Measurements from ENCODE around the gene CDKL1. TPM values are rescaled to one million over a fixed set of nuclear protein-coding genes. Genes with fewer than 3 reads are reported as not detected.

Gene CDKL1
- total RNA-seq, 1 experiment from 2014 or later, result 2.4 TPM

DNA sequence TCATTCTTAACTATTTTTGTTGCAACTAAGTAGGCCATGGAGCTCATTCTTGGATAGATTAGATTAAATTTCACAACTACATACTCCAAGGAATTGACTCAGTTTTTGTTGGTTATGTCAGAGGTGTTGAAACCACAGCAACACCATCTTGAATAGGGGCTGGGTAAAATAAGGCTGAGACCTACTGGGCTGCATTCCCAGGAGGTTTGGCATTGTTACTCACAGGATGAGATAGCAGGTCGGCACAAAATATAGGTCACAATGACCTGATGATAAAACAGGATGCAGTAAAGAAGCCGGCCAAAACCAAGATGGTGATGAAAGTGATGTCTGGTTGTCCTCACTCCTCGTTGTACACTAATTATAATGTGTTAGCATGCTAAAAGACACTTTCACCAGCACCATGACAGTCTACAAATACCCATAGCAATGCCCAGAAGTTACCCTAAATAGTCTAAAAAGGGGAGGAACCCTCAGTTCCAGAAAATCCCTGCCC lies 63.6 kb downstream of the CDKL1 start:
- Histone ChIP-seq H3K9me2 (ENCODE audit: insufficient read depth) (no peaks in the 10 kb centered on the region), H3K36me3 (ENCODE audit: low read depth) (no peaks in the 10 kb centered on the region), H3K4me1 (replicated peaks; ENCODE audit: insufficient read depth) (peaks cover 19% of the 10 kb centered on the region), H3K79me2 (ENCODE audit: low read depth) (no peaks in the 10 kb centered on the region), H3K27ac (peak overlapping the region; percentile 62), H3F3A (ENCODE audit: insufficient read depth, low read depth) (peaks cover 12% of the 10 kb centered on the region; the same call in 1 of the 2 replicates), H3K27me3 (ENCODE audit: insufficient read depth, low read depth) (no peaks in the 10 kb centered on the region), H3K9me3 (ENCODE audit: insufficient read depth, low read depth) (no peaks in the 10 kb centered on the region), H3K4me2 (0 out of 2 replicates have a peak overlapping the region, but pooled peaks have one; percentile 43), H3K4me3 (no peak overlapping the region), H4K20me1 (ENCODE audit: insufficient read depth) (no peaks in the 10 kb centered on the region), H2AFZ (no peak overlapping the region)
- intact Hi-C loops (cut with micrococcal nuclease; ENCODE audit: unreplicated experiment), result no loop called here
- BruUV-seq (replicated peaks), result no TSS peak
- DNase-seq, result peak; percentile 21 to 95
- ChIA-PET CTCF (interaction anchor here (0.6 kb wide), 1 partner anchor 215 kb away, joined by 3 read pairs; no protein-coding TSS in a partner anchor), POLR2A (ENCODE audit: unreplicated experiment) (no interaction called here)
- TF ChIP-seq EZH2 (IDR thresholded peaks at IDR 0.05; ENCODE audit: low read depth), result no peak
- TF ChIP-seq, protein P1, sequence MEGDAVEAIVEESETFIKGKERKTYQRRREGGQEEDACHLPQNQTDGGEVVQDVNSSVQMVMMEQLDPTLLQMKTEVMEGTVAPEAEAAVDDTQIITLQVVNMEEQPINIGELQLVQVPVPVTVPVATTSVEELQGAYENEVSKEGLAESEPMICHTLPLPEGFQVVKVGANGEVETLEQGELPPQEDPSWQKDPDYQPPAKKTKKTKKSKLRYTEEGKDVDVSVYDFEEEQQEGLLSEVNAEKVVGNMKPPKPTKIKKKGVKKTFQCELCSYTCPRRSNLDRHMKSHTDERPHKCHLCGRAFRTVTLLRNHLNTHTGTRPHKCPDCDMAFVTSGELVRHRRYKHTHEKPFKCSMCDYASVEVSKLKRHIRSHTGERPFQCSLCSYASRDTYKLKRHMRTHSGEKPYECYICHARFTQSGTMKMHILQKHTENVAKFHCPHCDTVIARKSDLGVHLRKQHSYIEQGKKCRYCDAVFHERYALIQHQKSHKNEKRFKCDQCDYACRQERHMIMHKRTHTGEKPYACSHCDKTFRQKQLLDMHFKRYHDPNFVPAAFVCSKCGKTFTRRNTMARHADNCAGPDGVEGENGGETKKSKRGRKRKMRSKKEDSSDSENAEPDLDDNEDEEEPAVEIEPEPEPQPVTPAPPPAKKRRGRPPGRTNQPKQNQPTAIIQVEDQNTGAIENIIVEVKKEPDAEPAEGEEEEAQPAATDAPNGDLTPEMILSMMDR (conservative IDR thresholded peaks at IDR 0.05), result no peak

DNA sequence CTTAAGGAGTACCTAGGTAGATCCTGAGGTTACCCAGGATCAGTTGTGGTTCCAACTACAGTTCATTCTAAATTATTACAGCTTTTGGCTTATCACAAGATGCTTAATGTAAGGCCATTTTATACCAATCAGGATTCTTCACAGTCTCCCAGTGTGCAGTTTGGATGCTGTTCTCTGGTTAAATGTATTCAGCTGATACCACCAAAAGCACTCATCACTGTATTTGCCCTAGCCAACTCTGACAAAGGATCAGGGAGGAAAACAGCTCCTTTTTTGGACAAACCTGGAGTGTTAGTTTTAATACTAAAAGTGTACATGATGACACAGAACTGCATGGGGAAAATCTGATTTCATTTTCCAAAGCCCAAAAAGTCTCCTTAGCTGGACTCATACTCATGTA lies 65.1 kb downstream of the CDKL1 start:
- Histone ChIP-seq H3K4me1 (replicated peaks; ENCODE audit: insufficient read depth) (peaks cover 19% of the 10 kb centered on the region), H3K9me2 (ENCODE audit: insufficient read depth) (no peaks in the 10 kb centered on the region), H3K27me3 (ENCODE audit: insufficient read depth, low read depth) (no peaks in the 10 kb centered on the region), H3F3A (ENCODE audit: insufficient read depth, low read depth) (peaks cover 12% of the 10 kb centered on the region; the same call in 1 of the 2 replicates), H4K20me1 (ENCODE audit: insufficient read depth) (no peaks in the 10 kb centered on the region), H3K9me3 (ENCODE audit: insufficient read depth, low read depth) (no peaks in the 10 kb centered on the region), H3K79me2 (ENCODE audit: low read depth) (no peaks in the 10 kb centered on the region), H2AFZ (no peak overlapping the region), H3K4me3 (no peak overlapping the region), H3K36me3 (ENCODE audit: low read depth) (no peaks in the 10 kb centered on the region), H3K4me2 (no peak overlapping the region), H3K27ac (no peak overlapping the region)
- ChIA-PET CTCF (interaction anchor here (0.5 kb wide), 1 partner anchor 444 kb away, joined by 3 read pairs; no protein-coding TSS in a partner anchor), POLR2A (ENCODE audit: unreplicated experiment) (no interaction called here)
- no TSS peak for BruUV-seq (replicated peaks)
- intact Hi-C loops (cut with micrococcal nuclease; ENCODE audit: unreplicated experiment), result no loop called here
- DNase-seq, result no peak
- no peak for TF ChIP-seq EZH2 (IDR thresholded peaks at IDR 0.05; ENCODE audit: low read depth)
- TF ChIP-seq, protein P1 (conservative IDR thresholded peaks at IDR 0.05), result no peak

DNA sequence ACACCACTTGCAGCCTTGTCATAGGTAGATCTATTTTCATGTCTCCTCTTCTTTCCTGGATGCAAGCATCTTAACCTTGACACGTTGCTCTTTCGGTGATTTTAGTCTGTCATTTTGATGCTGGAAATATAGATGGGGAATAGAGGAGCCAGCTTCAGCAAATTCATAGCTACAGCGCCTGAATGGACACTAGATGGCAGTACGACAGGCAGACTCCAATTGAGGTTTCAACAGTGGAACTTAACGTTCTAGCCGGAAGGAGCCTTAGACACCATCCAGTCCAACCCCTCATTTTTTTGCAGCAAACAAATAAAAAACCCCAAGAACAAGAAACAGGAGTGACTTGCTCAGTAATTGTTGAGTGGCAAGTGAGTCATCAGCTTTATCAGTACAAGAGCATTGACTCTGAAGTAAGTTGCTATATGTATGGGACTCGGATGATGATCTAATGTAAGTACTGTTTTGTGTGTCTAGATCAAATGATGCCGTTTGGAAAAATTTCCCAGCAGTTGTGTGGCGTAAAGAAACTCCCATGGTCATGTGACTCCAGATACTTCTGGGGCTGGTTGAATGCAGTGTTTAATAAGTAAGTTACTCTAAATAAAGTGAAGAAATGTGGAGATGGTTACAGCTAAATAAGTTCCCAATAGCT lies 75.5 kb downstream of the CDKL1 start:
- peak overlapping the region; percentile 22 for H3K4me2 ChIP-seq
- H3K27ac ChIP-seq, result peak overlapping the region; percentile 82
- peaks cover 18% of the 10 kb centered on the region for H3K36me3 ChIP-seq (ENCODE audit: low read depth)
- ChIA-PET POLR2A (ENCODE audit: unreplicated experiment) (no interaction called here), CTCF (interaction anchor here (1.0 to 1.2 kb wide), 2 partner anchors 10 to 452 kb away, joined by 5 to 6 read pairs; no protein-coding TSS in a partner anchor)
- no peaks in the 10 kb centered on the region for H3K9me3 ChIP-seq (ENCODE audit: insufficient read depth, low read depth)
- H3F3A ChIP-seq (ENCODE audit: insufficient read depth, low read depth), result peaks cover 18% of the 10 kb centered on the region; the same call in 1 of the 2 replicates
- no peak overlapping the region for H2AFZ ChIP-seq
- H3K9me2 ChIP-seq (ENCODE audit: insufficient read depth), result no peaks in the 10 kb centered on the region
- no peak overlapping the region for H3K4me3 ChIP-seq
- H4K20me1 ChIP-seq (ENCODE audit: insufficient read depth), result peaks cover 7% of the 10 kb centered on the region; the same call in 1 of the 2 replicates
- no TSS peak for BruUV-seq (replicated peaks)
- peaks cover 12% of the 10 kb centered on the region for H3K79me2 ChIP-seq (ENCODE audit: low read depth)
- TF ChIP-seq EZH2 (IDR thresholded peaks at IDR 0.05; ENCODE audit: low read depth), result no peak
- TF ChIP-seq, protein P1 (conservative IDR thresholded peaks at IDR 0.05), result peak; percentile 82
- peaks cover 31% of the 10 kb centered on the region for H3K4me1 ChIP-seq (replicated peaks; ENCODE audit: insufficient read depth)
- DNase-seq, result peak; percentile 66 to 99
- intact Hi-C loops (cut with micrococcal nuclease; ENCODE audit: unreplicated experiment), result loop anchor here (1.0 to 10.0 kb wide), 5 partner anchors 104 to 539 kb away; partner anchors contain the start of gene MAP4K5
- H3K27me3 ChIP-seq (ENCODE audit: insufficient read depth, low read depth), result no peaks in the 10 kb centered on the region
